ENCODE measurements around the gene MFF. TPM values are rescaled to one million over a fixed set of nuclear protein-coding genes. Genes with fewer than 3 reads are reported as not detected.
A peak's percentile ranks its signal among the peaks of the same experiment; 100 is the strongest.

The MFF gene
- total and polyA plus RNA-seq, 2 donors (not counting 1 experiment from before 2014, with no cell fraction given), result 77.9 to 174 TPM

DNA sequence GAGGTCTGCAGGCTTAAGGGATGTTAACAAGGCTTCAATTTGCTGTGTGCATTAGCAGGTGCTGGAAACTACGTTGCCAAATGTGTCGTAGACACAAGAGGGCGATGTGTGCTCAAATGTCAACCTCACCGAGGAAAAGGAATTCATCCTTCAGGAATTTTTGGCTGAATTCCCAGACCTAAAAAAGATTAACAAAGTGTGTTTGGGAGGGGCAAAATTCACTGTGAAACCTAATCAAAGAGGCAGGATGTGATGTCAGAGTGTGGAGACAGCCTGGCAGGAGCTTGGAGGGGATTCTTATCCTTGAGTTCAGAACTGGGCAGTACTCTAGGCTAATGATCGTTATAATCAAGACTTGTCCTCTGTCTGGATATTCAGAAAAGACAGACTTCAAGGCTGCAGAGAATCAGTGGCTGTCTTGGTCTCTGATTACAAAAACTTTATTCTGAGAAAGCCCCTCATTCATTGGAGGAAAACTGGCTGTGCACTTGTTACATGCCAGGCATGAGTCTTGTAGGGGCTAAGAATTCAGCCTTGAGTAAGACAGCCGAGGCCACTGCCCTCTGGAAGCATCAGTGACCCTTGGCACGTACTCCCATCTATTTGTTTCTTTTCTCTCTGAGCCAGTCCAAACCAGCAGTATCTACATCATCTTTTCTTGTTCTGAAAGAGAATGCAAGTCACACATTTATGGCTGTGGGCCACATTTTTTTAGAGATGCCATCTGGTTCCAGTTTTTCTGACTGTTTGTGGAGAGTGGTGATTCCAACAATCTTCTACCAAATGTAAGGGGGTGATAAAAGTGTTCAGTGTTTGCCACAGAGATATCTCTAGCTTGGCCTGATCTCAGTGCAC lies 81.4 kb downstream of the MFF start:
- TF ChIP-seq, protein P1, sequence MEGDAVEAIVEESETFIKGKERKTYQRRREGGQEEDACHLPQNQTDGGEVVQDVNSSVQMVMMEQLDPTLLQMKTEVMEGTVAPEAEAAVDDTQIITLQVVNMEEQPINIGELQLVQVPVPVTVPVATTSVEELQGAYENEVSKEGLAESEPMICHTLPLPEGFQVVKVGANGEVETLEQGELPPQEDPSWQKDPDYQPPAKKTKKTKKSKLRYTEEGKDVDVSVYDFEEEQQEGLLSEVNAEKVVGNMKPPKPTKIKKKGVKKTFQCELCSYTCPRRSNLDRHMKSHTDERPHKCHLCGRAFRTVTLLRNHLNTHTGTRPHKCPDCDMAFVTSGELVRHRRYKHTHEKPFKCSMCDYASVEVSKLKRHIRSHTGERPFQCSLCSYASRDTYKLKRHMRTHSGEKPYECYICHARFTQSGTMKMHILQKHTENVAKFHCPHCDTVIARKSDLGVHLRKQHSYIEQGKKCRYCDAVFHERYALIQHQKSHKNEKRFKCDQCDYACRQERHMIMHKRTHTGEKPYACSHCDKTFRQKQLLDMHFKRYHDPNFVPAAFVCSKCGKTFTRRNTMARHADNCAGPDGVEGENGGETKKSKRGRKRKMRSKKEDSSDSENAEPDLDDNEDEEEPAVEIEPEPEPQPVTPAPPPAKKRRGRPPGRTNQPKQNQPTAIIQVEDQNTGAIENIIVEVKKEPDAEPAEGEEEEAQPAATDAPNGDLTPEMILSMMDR (conservative IDR thresholded peaks at IDR 0.05 in 1 of 2, IDR thresholded peaks at IDR 0.05 in 1 of 2; ENCODE audit: low read depth in 1 of 2, low read length in 2 of 2), result peak; percentile 64 to 81
- no peak for TF ChIP-seq EZH2 (IDR thresholded peaks at IDR 0.05; ENCODE audit: low read length, missing control alignments)
- no peak overlapping the region for H3K4me3 ChIP-seq (replicated peaks in 1 of 4; ENCODE audit: control extremely low read depth in 1 of 4, insufficient read depth in 1 of 4, low read depth in 3 of 4, low read length in 4 of 4)

More for the DNA sequence above, 81.4 kb downstream of the MFF start:
- Histone ChIP-seq H3K9ac (ENCODE audit: insufficient read depth, low read length) (no peak overlapping the region), H3K9me3 (ENCODE audit: control insufficient read depth, insufficient read depth, low read depth, low read length) (no peaks in the 10 kb centered on the region), H3K79me2 (ENCODE audit: control insufficient read depth, insufficient read depth, low read length) (no peaks in the 10 kb centered on the region), H4K20me1 (ENCODE audit: control insufficient read depth, extremely low read depth, insufficient read depth, low read length) (no peaks in the 10 kb centered on the region), H3K4me1 (ENCODE audit: control insufficient read depth, extremely low read depth, insufficient read depth, low read length) (no peaks in the 10 kb centered on the region), H3K36me3 (ENCODE audit: control insufficient read depth, insufficient read depth, low read length) (no peaks in the 10 kb centered on the region), H3K27me3 (ENCODE audit: control insufficient read depth, insufficient read depth, low read length) (no peaks in the 10 kb centered on the region), H2AFZ (ENCODE audit: low read length) (peak overlapping the region; percentile 11), H3K27ac (ENCODE audit: insufficient read depth, low read length) (peak overlapping the region; percentile 90), H3K4me2 (ENCODE audit: extremely low read depth, insufficient read depth, low read length) (peak overlapping the region; percentile 34)
- peak; percentile 97 to 98 for DNase-seq (ENCODE audit: low read depth in 2 of 2)

Other genes starting within 250 kb of the MFF start
- gene COL4A4, start 161.0 kb upstream of the MFF start, total RNA-seq, result 0.17 and 0.51 TPM in 2 replicates
- gene COL4A4, start 161.0 kb upstream of the MFF start, polyA plus RNA-seq, result 0.07 and 0.76 TPM in 2 replicates
- gene COL4A3, start 160.6 kb upstream of the MFF start, total RNA-seq, result 0.26 and 0.33 TPM in 2 replicates
- gene COL4A3, start 160.6 kb upstream of the MFF start, polyA plus RNA-seq, result 0.05 and 0.12 TPM in 2 replicates
- gene TM4SF20, start 54.1 kb downstream of the MFF start, total RNA-seq, result not detected in 2 replicates
- 1.3 TPM in 1 of 2 replicates, not detected in the other for gene TM4SF20, start 54.1 kb downstream of the MFF start, polyA plus RNA-seq
- gene SCYGR1, start 62.7 kb downstream of the MFF start, total RNA-seq, result not detected in 2 replicates
- gene SCYGR1, start 62.7 kb downstream of the MFF start, polyA plus RNA-seq, result not detected in 2 replicates
- 31.1 and 40.0 TPM in 2 replicates for gene AGFG1, start 146.9 kb downstream of the MFF start, total RNA-seq
- gene AGFG1, start 146.9 kb downstream of the MFF start, polyA plus RNA-seq, result 113 and 128 TPM in 2 replicates

All from fibroblast of lung (primary cell).